Dedifferentiated amniotic fluid mesenchymal stem cell (primary cell): ENCODE measurements around the gene HES1.

Source experiments
- DNase-seq: peaks from one replicate; pipeline ENCODE4 v3.0.0-alpha.2; 2016; ENCODE audit errors: extremely low spot score

HES1 gene

DNA sequence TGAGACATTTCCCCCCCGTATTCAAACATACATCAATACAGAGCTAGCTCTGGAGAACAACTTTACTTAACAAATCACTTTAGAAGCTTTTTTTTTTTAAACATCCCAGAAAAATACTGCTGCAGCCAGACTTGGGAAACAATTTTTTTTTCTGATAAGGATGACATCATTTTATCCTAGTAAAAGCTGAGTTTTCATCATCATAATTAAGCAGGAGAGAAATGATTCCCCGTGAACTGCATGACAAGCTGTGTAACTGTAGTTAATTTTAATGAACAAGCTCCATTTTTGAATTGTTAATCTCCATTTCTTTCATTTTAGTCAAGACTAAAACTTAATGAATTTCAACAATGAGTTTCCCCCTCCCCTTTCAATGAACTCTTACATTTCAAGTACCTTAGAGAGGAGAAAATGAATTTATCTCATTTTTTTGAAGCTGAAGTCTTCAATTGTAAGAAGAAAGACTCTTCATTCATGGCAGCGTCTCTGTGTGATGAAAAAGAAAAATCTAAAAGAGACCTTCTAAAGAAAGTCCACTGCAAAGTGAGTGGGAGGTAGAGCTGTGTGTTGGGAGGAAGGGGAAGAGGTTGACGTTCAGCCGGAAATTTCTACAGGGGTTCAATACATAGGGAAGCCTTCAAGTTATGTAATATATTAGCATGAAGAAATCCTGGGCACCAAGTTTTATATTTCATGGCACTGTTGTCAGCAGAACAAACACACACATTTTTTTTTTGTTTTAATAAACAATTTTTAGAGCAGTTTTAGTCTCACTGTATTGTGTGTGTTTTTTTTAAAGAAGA lies 31.7 kb downstream of the HES1 start:
- no peak for DNase-seq

DNA sequence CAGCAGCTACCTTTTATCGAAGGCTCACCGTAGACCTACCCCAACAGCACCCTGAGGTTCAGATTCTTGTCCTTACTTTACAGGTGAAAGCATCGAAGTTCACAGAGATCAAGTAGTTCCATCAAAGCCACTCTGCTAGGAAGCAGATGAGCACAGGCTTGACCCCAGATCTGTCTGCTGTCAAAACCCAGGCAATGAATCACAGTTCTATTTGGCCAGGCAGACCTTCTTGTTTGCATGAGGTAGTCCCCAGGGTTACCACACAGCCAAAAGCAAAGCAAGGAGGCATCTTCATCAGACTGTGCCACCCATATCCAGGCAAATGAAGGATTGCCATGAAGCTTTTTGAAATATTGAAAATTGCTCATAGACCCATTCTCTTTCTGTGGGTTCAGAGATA lies 33.0 kb downstream of the HES1 start:
- no peak for DNase-seq

- DNase-seq, result no peak
These were observed 33.6 kb downstream of the HES1 start for GRCh38 chr3:194169595-194169994.

DNA sequence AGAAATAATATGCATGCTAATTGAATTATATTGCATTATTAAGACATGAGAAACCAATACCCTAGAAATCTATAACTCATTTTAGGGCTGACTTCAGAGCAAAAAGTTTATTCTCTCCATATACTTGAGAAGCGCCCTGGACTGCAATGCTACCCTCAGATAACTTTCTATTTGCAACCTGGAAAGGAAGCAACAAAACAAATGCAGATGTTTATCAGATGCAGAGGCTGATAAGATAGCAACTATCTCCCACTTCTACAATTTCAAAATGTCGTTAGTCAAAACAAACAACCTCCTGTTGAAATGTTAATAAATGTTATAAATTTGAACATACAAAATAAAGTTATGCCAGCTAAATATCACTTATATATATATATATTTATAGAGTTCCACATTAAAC lies 34.8 kb downstream of the HES1 start:
- DNase-seq, result no peak

DNA sequence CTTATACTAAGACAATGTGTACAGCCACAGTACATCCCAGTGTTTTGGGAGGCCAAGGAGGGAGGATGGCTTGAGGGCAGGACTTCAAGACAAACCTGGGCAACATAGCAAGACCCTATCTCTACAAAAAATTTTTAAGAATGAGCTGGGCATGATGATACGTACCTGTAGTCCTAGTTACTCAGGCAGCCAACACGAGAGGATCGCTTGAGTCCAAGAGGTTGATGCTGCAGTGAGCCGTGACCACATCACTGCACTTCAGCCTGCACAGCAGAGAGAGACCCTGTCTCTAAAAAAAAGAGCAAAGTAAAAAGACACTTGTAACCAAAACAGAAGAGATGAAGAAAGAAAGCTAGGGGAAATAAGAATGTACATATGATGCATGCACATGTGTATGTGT lies 38.5 kb downstream of the HES1 start:
- no peak for DNase-seq

GRCh38 chr3:194174980-194175379 lies 39.0 kb downstream of the HES1 start:
- DNase-seq, result no peak

DNA sequence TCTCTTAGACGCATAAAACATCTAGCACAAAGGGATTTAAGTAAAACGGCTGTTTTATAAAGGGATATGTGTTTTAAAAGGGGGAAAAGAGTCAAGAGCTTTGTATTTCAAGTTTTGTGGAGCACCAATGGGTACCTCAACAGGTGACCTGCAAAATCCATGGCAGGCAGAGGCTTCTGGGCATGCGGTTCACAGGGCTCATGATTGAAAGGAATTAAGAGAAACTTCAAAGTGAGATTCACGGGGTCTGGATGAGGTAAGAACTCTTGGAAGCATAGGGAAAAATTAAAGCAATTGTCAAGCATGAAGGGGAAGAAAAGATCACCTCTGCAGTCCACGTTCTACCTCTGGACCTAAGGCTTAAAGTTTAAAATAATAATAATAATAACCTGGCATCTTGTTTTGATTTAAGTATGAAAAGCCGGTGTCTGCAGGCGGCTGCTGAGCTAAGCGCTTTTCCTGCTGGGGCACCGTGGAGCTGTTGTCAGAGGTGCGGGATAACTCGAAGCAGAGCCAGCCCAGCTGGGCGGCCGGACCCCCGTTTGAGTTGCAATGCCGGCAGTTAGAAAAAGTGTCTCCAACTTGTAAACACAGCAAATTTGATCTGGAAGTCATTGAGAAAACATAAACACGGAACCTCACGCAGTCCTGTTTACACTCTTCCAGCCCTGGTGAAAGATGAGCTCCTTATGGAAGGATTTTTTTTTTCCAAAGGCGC lies 40.5 kb downstream of the HES1 start:
- no peak for DNase-seq

DNA sequence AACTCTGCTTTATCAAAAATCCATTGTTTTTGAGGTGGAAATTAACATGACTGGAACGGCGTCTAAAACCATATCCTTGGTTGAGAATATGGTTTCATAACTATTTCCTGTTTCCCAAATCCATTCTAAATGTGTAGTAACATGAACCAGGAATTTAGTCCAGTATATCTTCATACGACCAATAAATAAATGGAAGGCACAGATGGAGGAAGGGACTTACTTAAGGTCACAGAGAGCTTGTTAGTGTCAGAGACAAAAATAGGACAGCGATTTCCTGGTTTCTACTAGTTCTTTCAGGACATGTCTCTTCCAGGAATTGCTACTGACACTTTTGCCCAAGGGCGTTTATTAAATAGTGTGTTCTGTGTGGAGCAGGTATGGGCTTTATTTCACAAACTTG lies 41.2 kb downstream of the HES1 start:
- no peak for DNase-seq

DNA sequence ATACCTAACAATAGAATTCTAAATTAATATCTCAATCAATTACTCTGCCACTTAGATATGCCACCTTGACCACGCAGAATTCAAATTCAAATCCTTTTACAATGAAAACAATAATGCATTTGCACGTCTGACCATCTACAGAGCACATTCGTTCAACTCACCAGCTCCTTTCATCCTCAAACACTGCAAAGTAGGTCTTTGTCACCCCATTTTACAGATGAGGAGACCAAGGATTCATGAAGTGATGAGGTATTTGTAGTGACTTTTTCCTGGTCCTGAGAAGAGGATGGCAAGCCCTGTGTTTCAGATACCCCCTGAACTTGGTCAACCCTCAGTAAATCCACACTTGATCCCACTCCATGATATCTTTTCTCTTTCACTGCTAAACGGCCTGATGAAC lies 42.2 kb downstream of the HES1 start:
- DNase-seq, result no peak

DNA sequence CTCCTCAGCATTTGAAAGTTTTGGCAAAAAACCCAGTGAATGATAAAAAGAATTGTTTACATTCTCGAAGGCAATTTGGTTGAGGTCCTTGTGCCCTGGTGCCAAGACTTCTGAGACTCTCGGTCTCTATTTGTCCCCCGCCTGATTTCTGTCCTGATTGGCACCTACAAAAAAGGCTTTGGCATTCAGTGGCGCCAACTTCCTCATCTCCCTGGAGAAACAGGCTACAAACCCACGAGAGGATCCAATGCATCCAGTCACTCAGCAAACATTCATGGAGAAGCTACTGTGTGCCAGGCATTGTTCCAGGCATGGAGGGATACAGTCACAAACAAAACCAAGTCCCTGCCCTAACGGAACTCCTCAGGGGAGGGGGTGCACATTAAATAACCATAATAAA lies 42.7 kb downstream of the HES1 start:
- no peak for DNase-seq

- DNase-seq, result no peak
These were observed 44.6 kb downstream of the HES1 start for GRCh38 chr3:194180570-194180969.

GRCh38 chr3:194181612-194182529 lies 45.9 kb downstream of the HES1 start:
- no peak for DNase-seq

- no peak for DNase-seq
These were observed 47.3 kb downstream of the HES1 start for GRCh38 chr3:194183271-194183670.

DNA sequence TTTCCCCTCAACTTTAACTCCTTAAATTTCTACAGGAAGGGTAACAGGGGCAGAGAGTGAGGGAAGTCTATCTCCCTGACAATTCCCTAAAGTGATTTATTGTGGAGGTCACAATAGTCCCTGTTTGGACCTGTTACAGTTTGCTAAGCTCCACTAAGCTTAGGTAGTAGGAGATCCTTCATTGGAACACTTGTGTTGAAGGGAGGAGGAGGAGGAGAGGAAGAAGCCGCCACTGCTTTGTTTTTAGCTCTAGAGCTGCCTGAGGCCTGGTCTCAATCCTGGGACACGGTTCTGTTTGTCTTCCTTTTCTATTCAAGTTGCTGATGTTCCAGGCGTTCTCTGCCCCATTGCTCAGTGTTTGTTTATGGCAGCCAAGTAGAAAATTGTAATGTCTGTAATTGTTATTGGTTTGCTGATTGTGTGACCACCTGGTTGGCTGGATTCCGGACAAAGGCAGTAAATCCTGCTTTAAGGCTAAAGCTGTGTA lies 48.4 kb downstream of the HES1 start:
- no peak for DNase-seq

- no peak for DNase-seq
These were observed 48.9 kb downstream of the HES1 start for GRCh38 chr3:194184801-194185200.

DNA sequence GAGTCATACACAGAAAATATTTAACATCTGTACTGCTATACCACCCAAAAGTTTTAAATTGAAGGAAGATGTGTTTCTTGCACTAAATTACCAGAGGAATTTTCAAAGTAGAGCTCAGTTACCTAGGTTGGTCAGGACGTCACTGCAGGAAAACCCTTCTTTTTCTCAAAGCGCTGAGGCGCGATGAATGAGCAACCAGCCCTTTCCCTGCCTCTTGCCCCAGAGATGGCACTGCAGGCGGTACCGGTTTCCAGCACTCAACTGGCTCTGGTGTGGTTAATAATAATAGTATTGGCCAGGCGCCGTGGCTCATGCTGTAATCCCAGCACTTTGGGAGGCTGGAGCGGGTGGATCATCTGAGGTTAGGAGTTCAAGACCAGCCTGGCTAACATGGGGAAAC lies 49.3 kb downstream of the HES1 start:
- DNase-seq, result no peak

- no peak for DNase-seq
These were observed 51.4 kb downstream of the HES1 start for GRCh38 chr3:194187233-194187944.
